Midbrain (tissue), 1 donor: ENCODE data around the gene KLHDC4.
A peak's percentile ranks its signal among the peaks of the same experiment; 100 is the strongest.
"Not testable (repeated sequence)": the region's sequence is repeated elsewhere in the genome, so short reads cannot be mapped to it uniquely, and the experiment has no call there.

ENCODE experiments used
- DNase-seq: peaks from one replicate; lab custom pipeline; 2025; lab: John Stamatoyannopoulos, UW

Gene KLHDC4

DNA sequence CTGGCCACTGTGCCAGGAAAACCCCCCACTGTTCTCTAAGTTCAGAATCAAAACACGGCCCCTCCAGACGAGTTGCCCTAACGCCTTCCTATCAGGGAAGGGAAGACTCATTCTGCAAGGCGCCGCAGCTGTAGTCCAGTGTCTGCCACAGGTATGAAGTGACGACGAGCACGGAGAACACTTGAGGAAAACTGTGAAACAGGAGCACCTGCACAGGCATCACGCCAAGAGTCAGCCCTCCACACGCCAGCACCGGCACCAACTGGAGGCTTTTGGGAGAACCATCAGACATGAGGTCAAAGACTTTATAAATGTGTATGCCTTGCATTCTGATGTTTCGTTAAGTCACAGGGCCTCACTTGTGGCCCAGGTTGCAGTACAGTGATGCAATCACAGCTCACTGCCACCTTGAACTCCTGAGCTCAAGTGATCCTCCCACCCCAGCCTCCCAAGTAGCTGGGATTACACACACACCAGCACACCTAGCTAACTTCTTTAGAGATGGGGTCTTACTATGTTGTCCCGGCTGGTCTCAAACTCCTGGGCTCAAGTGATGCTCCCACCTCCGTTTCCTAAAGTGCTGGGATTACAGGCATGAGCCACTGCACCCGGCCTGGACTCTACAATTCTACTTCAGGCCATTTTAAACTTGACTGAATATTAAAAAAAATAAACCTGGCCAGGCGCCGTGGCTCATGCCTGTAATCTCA is 22.9 kb downstream of the KLHDC4 start:
- no peak for DNase-seq

DNA sequence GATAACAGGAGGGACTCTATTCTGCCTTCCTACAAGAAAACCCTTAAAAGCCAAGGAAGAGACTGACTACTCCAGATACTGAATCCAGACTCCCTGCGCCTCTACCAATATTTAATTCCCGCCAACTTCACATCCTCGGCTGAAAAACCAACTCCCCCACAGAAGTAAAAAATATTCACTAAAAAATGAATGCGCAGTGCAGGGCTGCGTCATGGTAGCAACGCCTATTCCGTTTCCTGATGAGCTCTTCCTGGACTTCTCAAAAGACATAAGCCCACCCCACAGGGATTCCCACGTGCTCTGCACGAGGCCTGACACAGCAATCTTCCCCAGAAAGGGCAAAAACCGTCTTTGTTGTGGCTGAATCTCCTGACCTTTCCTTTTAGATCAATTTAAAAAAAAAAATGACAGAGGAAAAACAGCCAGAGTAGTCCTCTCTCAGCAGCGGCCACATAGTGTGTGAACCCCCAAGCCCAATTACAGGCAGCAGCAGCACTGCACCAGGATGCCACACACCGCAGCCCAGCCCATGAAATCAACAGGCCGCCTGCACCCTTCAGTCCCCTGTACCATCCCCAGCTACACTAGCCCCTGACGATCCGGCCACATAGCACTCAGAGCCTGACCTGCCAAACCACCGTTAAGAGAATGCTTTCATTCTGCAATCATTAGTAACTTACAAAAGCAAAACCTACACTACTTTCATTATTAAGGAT is 23.9 kb downstream of the KLHDC4 start:
- no peak for DNase-seq

DNA sequence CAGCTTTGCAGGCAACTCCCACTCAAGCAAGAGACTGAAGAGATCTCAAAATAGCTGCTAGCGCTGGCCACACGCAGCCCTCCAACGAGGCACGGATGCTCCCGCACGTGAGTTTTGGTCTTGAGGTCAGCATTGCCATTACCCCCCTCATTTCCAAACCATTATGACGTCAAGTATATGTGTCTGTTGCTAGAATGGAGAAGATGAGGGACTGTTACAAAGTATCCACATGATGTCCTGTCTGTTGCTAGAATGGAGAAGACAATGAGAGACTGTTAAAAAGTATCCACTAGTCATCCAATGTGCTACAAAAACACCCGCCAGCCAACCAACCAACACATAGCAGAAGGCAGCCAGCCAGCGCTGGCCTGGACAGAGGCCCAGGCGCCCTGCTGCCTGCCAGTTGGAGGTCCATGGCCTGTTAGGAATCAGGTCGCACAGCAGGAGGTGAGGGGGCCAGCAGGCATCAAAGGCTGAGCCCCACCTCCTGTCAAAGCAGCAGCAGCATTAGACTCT is 24.8 kb downstream of the KLHDC4 start:
- peak; percentile 87 for DNase-seq

DNA sequence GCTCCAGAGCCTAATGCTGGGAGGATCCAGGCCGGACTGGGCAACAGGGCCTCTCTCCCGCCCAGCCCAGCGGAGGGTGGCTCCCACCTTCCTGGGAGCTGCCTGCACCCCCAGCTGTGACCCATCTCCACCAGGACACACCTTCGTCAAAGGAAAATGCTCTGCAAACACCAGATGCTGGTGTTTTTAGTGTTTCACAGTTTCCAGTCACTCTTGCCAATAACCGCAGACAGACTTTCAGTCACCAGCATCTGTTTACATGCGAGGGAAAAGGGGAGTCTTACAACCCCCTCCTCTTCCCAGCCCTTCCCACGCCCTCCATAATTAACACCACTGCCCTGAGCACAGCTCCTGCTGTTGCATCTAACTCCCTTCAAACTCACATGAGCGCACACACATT is 25.3 kb downstream of the KLHDC4 start:
- DNase-seq = no peak

DNA sequence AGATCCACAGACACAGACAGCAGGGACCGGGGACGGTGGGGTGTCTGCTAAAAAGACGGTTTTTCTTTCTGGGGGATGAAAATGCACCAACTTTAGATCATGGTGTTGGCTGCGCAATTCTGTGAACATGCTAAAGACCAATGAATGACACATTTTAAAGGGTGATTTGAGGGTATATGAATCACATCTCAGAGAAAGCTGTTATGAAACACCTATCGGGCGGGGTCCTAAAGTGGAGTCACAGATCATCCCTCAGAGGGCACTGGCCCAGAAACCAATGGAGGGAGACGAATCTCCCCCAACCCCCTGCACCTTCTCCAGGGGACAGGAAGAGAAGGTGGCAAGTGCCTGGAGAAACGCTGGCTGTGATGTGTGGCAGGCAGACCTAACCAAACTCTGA is 26.0 kb downstream of the KLHDC4 start:
- no peak for DNase-seq

DNA sequence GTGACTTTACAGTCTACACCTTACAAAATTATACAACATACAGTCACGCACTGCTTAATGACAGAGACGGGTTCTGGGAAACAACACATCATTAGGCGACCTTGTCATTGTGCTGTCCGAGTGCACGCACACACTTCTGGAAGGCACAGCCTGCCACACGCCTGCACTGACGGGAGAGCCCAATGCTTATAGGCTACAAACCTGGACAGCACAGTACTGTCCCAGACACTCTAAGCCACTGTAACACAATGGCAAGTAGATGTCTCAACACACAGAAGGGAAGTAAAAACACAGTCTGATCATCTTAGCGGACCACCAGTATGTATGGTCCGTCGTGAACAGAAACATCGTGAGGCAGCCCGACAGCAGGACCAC is 29.8 kb downstream of the KLHDC4 start:
- no peak for DNase-seq

DNA sequence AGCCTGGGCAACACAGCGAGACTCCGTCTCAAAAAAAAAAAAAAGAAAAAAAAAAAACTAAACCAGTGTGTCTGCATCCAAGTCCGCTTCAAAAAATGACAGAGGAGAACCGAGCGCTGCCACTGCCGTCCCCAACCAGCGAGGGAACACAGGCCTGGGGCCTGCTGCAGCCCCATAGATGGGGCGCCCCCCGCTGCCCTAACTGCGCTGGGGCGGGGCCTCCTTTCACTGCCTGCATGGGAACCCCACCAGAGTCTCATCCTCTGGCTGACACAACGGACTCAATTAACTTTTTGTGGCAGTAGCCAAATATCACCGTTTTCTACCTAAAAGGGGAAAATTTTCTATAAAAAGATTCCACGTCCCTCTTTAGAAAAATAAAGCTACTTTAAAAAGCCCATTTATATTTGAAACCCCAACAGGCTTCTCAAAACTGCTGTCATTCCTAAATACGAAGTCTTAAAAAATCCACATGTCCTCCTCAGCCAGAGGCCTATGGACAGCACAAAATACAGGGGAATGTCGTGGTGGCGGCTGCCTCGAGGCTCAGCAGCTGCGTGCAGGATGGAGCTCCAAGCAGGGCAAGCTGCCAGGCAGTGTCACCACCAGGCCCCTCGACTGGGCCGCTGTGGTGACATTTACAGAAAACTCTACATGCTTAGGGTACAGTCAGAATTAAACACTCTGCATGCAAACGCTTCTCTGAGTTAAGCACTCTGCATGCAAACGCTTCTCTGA is 30.3 kb downstream of the KLHDC4 start:
- DNase-seq = no peak

DNA sequence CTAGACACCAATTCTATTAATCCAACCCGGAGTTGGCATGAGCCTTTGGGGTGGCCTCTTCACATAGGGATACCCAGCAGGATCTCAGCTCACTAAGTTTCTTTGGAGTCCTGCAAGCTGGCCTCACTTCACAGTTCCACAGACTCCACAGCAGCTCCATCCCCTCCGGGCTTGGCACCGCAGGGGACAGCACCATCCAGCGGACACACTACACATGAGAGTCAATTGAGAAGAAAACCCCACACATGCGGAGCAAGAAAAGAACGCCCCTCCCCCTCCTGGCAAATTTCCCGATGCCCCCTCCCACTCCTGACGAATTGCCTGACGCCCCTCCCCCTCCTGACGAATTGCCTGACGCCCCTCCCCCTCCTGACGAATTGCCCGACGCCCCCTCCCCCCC is 31.1 kb downstream of the KLHDC4 start:
- no peak for DNase-seq

DNA sequence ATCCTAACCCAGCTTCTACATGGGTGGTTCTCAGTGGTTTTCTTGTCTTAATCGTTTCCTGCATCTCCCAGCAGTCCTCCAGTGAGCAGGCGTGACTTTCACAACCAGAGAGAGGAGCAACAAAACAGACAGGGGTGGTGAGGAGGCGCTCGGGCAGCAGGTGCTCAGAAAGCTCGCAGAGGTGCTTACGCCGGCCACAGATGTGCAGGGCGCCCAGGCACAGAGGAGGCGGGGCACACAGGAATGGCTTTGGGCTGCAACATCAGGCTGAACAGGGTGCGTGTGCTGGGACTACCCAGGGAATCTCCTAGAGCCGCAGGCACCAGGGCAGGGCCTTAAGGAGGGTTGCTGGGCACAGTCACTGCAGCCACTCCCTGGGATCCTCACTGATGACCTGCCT is 32.6 kb downstream of the KLHDC4 start:
- DNase-seq = no peak

DNA sequence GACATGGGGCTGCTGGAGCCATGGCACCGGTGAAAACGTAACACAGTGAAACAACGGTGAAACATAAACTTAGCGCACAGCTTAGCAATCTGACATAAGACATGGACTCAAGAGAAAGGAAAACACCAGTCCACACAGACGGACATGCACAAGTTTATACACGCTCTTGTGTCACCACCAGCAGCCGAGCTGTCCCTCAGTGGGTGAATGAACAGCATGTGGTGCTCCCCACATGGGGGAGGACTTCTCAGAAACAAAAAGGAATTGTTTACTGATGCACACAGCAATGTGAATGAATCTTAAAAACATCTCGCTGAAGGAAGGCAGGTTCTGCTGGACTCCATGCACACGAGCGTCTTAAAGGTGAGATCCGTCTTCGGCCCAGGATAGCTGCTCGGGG is 34.2 kb downstream of the KLHDC4 start:
- DNase-seq = no peak

DNA sequence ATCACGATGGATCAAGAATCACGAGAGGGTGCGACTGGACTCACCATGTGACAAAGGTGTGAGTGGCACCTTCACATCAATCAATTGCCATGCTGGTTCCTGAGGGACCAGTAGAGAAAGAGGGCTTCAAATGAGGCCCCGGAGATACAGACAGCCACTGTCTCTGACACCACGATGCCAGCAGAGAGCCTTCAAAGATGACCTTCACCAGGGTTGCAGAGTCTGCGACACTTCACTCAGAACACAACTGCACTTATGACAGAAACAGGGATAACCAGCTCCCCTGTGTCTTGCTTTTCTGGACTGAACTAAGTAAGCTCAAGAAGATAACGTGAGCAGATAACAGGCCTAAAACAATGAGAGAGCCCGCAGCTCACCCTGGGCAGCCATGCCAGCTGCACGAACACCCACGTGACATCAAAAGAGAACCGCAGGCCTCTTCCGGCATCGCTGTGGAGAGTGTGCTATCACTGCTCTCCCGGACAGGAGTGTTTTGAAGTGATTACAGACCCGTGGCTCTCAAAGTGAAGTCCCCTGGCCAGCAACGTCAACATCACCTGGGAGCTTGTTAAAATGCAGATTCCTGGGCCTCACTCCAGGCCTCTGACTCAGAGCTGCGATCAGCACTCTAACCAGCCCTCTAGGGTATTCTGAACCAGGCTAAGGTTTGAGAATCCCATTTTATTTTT is 36.4 kb downstream of the KLHDC4 start:
- DNase-seq = no peak

DNA sequence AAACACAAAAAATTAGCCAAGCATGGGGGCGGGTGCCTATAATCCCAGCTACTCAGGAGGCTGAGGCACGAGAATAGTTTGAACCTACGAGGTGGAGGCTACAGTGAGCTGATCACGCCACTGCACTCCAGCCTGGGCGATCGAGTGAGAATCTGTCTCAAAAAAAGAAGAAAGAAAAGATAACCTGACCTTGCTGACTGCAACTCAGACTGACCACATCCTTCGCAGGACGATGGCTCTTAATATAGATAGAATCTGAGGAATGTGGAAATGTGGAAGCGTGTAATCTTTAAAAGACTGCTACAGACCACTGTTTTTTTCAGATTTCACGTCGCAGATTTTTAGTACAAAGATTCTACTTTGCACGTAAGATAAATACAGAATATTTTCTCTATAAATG is 37.8 kb downstream of the KLHDC4 start:
- DNase-seq = no peak

DNA sequence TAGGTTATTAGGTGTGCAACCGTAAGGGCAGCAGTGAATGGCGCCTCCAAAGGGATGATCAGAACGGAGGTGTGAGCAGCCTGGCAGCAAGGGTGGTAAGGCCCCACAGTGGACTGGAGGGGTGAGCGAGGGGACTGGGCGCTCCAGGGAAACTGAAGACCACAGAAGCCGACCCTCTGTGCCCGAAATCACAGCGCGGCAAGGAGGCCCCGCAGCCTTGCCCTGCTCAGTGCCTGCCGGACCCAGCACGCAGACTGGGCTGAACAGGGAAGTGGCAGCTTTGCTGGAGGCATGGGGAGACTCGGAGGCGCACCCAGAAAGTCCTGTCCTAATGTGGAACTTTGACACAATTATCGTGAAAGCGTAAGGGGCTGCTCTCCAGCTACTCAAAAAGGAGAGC is 38.4 kb downstream of the KLHDC4 start:
- no peak for DNase-seq

DNA sequence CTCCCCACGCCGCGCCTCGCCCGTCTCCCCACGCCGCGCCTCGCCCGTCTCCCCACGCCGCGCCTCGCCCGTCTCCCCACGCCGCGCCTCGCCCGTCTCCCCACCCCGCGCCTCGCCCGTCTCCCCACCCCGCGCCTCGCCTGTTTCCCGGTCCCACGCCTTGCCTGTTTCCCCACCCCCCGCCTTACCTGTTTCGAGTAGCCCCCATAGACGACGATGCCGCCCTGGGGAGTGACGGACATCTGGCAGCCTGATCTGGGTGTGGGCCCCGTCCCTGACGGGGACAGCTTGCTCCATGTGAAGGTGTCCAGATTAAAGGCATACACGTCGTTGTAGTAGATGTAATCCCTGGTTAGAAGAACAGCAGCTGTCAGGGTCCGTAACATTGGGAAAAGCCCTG is 39.2 kb downstream of the KLHDC4 start:
- not testable (repeated sequence) for DNase-seq

DNA sequence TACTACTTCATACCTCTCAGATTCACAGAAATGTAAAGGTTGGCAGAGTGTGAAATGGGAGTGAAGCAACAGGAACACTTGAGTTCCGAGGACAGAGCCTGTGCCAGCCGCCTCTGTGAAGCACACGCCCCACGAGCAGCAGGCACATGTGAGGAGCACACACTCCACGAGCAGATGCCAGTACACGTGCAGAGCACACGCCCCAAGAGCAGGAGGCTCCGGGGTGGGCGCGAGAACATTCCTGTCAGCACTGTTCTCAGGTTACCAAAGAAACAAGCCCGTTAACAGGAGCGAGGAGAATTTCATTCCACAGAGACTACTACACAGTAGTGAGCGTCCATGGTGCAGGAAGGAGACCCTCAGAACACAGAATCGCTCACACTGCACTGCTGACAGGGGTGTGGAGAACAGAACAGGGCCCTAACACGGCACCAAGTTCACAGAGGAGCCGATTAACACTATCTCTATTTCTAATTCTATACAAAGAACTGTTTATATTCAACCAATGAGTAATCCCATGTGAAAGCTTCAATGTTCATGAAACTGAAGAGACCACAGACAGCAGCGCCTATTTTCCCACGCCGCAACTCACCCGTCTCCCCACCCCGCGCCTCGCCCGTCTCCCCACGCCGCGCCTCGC is 40.1 kb downstream of the KLHDC4 start:
- no peak for DNase-seq

DNA sequence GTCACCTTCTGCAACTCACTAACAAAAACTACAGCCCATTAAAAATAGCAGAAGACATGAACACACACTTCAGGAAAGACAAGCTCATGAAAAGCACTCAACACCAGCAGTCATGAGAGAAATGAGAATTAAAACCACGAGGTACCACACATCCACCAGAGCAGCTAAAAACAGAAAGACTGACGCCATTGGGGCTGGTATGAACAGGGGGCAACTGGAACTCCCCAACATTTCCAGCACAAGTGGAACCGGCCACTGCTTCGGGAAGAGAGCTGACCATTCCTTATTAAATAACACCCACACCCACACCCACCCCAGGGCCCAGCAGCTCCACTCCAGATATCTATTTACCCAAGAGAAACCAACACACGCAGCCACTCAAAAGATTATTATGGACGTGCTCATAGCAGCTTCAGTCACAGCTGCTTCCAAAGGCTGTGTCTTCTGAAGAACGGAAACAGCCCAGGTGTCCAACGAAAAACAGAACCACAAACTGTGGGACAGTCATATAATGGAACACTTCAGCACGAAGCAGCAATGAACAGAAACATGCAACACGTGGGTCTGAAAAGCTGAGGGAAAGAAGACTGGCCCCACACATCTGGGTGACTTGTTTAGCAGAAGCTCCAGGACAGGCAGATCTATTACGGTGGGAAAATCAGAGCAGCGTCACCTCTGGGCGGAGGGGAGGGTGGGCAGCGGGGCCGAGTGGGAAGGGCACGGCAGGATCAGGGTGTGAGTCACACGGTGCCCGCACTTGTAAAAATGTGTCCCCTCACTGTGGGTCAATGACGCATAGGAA is 41.1 kb downstream of the KLHDC4 start:
- DNase-seq = no peak

DNA sequence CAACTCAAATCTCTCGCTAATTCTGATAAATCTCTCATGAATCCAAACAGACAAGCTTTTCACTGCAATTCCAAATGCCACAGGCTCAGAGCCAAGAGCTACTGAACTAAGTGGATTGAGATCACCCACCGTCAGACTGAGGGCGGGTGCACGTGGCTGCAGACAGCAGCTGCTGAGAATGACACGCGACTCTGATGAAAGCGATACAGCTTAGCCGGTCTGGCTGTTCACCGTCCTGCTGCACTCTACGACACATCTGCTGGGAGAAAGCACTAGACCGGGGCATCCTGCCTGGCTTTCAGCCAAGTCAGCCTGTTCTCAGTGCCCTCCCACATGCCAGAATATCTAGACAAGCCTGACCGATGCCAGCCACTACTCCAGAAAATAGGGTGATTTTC is 42.6 kb downstream of the KLHDC4 start:
- DNase-seq = peak; percentile 77

DNA sequence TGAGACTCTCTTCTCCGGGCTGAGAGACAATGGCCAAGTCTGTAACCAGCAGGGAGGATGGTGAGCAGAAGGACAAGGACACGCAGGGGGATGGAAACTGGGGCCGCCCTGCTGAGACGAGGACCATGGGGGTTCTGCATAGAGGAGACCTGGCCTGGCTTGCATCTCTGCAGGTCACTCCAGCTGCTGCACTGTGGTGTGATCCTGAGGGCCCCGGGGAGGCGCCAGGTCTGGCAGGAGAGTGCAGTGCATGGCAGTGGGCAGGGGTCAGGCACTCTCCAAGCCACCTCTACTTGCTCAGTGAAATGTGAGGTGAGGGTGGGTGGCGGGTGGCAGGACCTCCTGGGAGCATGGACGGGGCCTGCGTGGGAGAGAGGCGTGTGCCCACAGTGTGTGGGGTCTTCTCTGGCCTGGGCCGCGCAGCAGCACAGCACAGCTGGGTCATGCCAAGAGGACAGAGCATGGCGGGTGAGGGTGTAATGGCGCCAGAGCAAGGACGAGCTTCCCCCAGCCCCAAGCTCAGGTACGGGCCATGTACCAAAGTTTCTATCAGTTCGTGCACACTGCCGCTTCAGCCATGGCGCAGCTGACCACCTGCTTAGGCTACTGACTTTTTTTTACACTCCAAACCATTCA is 43.1 kb downstream of the KLHDC4 start:
- DNase-seq = no peak

DNA sequence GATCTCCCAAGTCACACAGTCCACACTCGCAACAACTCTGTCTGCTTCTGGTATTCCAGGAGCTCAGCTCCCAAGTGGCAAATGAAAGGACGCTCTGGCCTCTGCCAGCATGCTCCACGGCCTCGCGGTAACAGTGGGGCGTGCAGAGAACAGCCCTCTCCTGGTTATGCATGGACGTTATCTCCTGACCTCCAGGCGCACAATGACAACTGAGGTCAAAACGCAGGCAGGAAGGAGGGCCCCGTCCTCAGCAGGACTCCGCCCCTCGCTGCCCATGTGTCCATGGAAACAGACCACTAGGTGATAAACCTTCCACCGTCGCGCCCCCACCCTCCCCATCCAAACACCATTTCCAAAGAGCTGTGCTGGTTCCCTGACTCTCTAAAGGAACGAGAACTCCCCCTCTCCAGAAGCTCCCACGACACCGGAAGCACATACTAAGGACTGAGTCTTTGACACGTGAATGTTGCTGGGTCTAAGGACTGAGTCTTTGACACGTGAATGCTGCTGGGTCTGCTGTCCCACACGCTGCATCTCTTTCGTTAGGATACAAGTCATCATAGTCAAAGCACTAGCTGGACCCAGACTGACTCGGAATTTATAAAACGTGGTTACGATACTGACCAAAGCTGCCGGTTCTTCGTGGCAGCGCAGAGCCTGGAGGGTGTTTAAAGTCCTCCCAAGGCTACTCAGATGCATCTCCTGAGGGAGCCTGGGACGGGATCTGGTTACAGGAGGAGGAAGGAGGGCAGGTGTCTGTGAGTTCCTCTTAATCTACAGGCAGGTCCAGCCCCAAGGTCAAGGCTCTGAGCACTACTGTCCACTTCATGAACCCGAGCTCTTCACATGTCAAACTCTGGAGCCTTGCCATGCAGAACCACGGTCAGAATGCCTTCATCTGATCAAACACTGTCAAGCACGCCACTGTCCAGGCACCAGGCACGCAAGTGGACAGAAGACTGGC is 43.9 kb downstream of the KLHDC4 start:
- DNase-seq = no peak
